HEK293 (cell line): ENCODE data around the gene INPP4B.

Source experiments
- CTCF ChIA-PET: fragments of 350-600 bp; formaldehyde crosslinking; extraction: SDS; loops from one replicate; lab custom pipeline; 2021; ENCODE audit warnings: antibody characterized with exemption; lab: Yijun Ruan, JAX
- POLR2A ChIA-PET: fragments of 300-600 bp; formaldehyde crosslinking; extraction: SDS; loops from one replicate; lab custom pipeline; 2020; ENCODE audit warnings: antibody characterized with exemption, inconsistent platforms; lab: Yijun Ruan, JAX
- H3K27ac ChIP-seq: fragments of 200-500 bp; sonication (Bioruptor generic); 2 replicates; pipeline ENCODE4 v1.5.1; 2014; ENCODE audit warnings: low read depth, low read length, control low read depth, inconsistent platforms; ENCODE audit errors: extremely low read depth
- H3K36me3 ChIP-seq, 2 experiments: fragments of 200-500 bp in 1 of 2; sonication (Bioruptor generic) in 1 of 2; 1 replicate in 1 of 2; 2 replicates in 1 of 2; pipeline ENCODE4 v1.5.1; 2014 to 2017; ENCODE audit warnings: inconsistent platforms in 2 of 2, low read length in 2 of 2; ENCODE audit not compliant: control insufficient read depth in 2 of 2, insufficient read depth in 1 of 2
- H3K4me1 ChIP-seq: fragments of 200-500 bp; sonication (Bioruptor generic); 2 replicates; pipeline ENCODE4 v1.5.1; 2014; ENCODE audit warnings: mild to moderate bottlenecking, low read length, inconsistent platforms; ENCODE audit not compliant: control insufficient read depth, insufficient read depth
- H3K4me3 ChIP-seq: 2 replicates; pipeline ENCODE4 v1.5.1; 2011; ENCODE audit warnings: low read depth, mild to moderate bottlenecking, control low read depth, low read length, moderate library complexity
- H3K9me3 ChIP-seq: fragments of 200-500 bp; sonication (Bioruptor generic); 2 replicates; pipeline ENCODE4 v1.5.1; 2014; ENCODE audit warnings: low read depth, low read length, inconsistent platforms; ENCODE audit not compliant: control insufficient read depth, insufficient read depth
- ATF2 ChIP-seq: fragments of 450-650 bp; formaldehyde crosslinking; IDR thresholded peaks from 2 replicates; pipeline ENCODE4 v1.5.1; 2016; ENCODE audit warnings: missing biosample characterization, missing genetic modification characterization, low read depth
- FEZF1 ChIP-seq: fragments of 450-650 bp; formaldehyde crosslinking; IDR thresholded peaks from 2 replicates; pipeline ENCODE4 v1.5.1; 2016; ENCODE audit warnings: missing biosample characterization, missing genetic modification characterization
- KLF10 ChIP-seq: fragments of 450-650 bp; IDR thresholded peaks from 2 replicates; pipeline ENCODE4 v1.5.1; 2018; ENCODE audit warnings: missing biosample characterization, mild to moderate bottlenecking, missing genetic modification characterization
- MZF1 ChIP-seq: fragments of 450-650 bp; formaldehyde crosslinking; IDR thresholded peaks from 2 replicates; pipeline ENCODE4 v1.5.1; 2017; ENCODE audit warnings: missing biosample characterization, missing genetic modification characterization, borderline replicate concordance
- OVOL3 ChIP-seq: fragments of 450-650 bp; formaldehyde crosslinking; IDR thresholded peaks from 2 replicates; pipeline ENCODE4 v1.5.1; 2016; ENCODE audit warnings: missing biosample characterization, missing genetic modification characterization
- PRDM1 ChIP-seq: fragments of 450-650 bp; formaldehyde crosslinking; IDR thresholded peaks from 2 replicates; pipeline ENCODE4; 2016; ENCODE audit warnings: missing biosample characterization, missing genetic modification characterization
- PRDM10 ChIP-seq: fragments of 450-650 bp; formaldehyde crosslinking; IDR thresholded peaks from 2 replicates; pipeline ENCODE4 v1.5.1; 2016; ENCODE audit warnings: missing biosample characterization, missing genetic modification characterization
- PRDM4 ChIP-seq: fragments of 450-650 bp; formaldehyde crosslinking; IDR thresholded peaks from 2 replicates; pipeline ENCODE4 v1.5.1; 2017; ENCODE audit warnings: missing biosample characterization, missing genetic modification characterization
- REPIN1 ChIP-seq: fragments of 450-650 bp; formaldehyde crosslinking; IDR thresholded peaks from 2 replicates; pipeline ENCODE4 v1.5.1; 2017; ENCODE audit warnings: missing biosample characterization, missing genetic modification characterization, low read depth
- WT1 ChIP-seq: fragments of 450-650 bp; formaldehyde crosslinking; IDR thresholded peaks from 2 replicates; pipeline ENCODE4 v1.5.1; 2016; ENCODE audit warnings: missing biosample characterization, missing genetic modification characterization
- ZBTB10 ChIP-seq: fragments of 450-650 bp; formaldehyde crosslinking; IDR thresholded peaks from 2 replicates; pipeline ENCODE4 v1.5.1; 2016; ENCODE audit warnings: missing biosample characterization, missing genetic modification characterization
- ZBTB7A ChIP-seq: fragments of 450-650 bp; formaldehyde crosslinking; IDR thresholded peaks from 2 replicates; pipeline ENCODE4 v1.5.1; 2016; ENCODE audit warnings: low read depth, missing biosample characterization, missing genetic modification characterization
- ZNF112 ChIP-seq: fragments of 450-650 bp; formaldehyde crosslinking; IDR thresholded peaks from 2 replicates; pipeline ENCODE4 v1.5.0; 2017; ENCODE audit warnings: missing biosample characterization, missing genetic modification characterization
- ZNF138 ChIP-seq: fragments of 450-650 bp; formaldehyde crosslinking; IDR thresholded peaks from 2 replicates; pipeline ENCODE4 v1.5.1; 2016; ENCODE audit warnings: missing biosample characterization, missing genetic modification characterization, borderline replicate concordance
- ZNF157 ChIP-seq: fragments of 450-650 bp; formaldehyde crosslinking; IDR thresholded peaks from 2 replicates; pipeline ENCODE4 v1.5.1; 2016; ENCODE audit warnings: missing biosample characterization, missing genetic modification characterization
- ZNF214 ChIP-seq: fragments of 450-650 bp; formaldehyde crosslinking; IDR thresholded peaks from 2 replicates; pipeline ENCODE4 v1.5.1; 2017; ENCODE audit warnings: missing biosample characterization, mild to moderate bottlenecking, missing genetic modification characterization, borderline replicate concordance
- ZNF26 ChIP-seq: fragments of 450-650 bp; formaldehyde crosslinking; IDR thresholded peaks from 2 replicates; pipeline ENCODE4 v1.5.1; 2016; ENCODE audit warnings: missing biosample characterization, missing genetic modification characterization
- ZNF366 ChIP-seq: fragments of 450-650 bp; formaldehyde crosslinking; conservative IDR thresholded peaks from 2 replicates; pipeline ENCODE4 v1.5.1; 2016; ENCODE audit warnings: missing biosample characterization, missing genetic modification characterization
- ZNF488 ChIP-seq: fragments of 450-650 bp; formaldehyde crosslinking; IDR thresholded peaks from 2 replicates; pipeline ENCODE4 v1.5.1; 2016; ENCODE audit warnings: missing biosample characterization, missing genetic modification characterization
- ZNF501 ChIP-seq: fragments of 450-650 bp; formaldehyde crosslinking; IDR thresholded peaks from 2 replicates; pipeline ENCODE4 v1.5.1; 2016; ENCODE audit warnings: missing biosample characterization, missing genetic modification characterization
- ZNF514 ChIP-seq: fragments of 450-650 bp; formaldehyde crosslinking; IDR thresholded peaks from 2 replicates; pipeline ENCODE4 v1.5.1; 2016; ENCODE audit warnings: missing biosample characterization, missing genetic modification characterization
- ZNF561 ChIP-seq: fragments of 450-650 bp; IDR thresholded peaks from 2 replicates; pipeline ENCODE4 v1.5.1; 2018; ENCODE audit warnings: missing biosample characterization, missing genetic modification characterization, borderline replicate concordance
- ZNF701 ChIP-seq: fragments of 450-650 bp; formaldehyde crosslinking; IDR thresholded peaks from 2 replicates; pipeline ENCODE4 v1.5.1; 2016; ENCODE audit warnings: missing biosample characterization, missing genetic modification characterization
- ZNF704 ChIP-seq: fragments of 450-650 bp; formaldehyde crosslinking; IDR thresholded peaks from 2 replicates; pipeline ENCODE4 v1.5.1; 2016; ENCODE audit warnings: missing biosample characterization, missing genetic modification characterization
- ZSCAN30 ChIP-seq: fragments of 450-650 bp; IDR thresholded peaks from 2 replicates; pipeline ENCODE4 v1.5.1; 2018; ENCODE audit warnings: missing biosample characterization, mild to moderate bottlenecking, missing genetic modification characterization, moderate library complexity

The INPP4B gene

GRCh38 chr4:142347241-142347640 lies 498.9 kb downstream of the INPP4B start:
- Histone ChIP-seq H3K36me3 (no peaks in the 10 kb centered on the region), H3K4me3 (no peak overlapping the region), H3K9me3 (no peaks in the 10 kb centered on the region), H3K27ac (no peak overlapping the region), H3K4me1 (peaks cover 9% of the 10 kb centered on the region; the same call in 1 of the 2 replicates)
- ChIA-PET POLR2A (no interaction called here), CTCF (no interaction called here)
- TF ChIP-seq ZNF366 (tag by site-specific recombination) (peak; percentile 41; the same call in 1 of the 2 replicates), OVOL3 (no peak), ZNF214 (tag by site-specific recombination) (no peak), MZF1 (0 out of 2 replicates have a peak, but pooled peaks have one; percentile 26), PRDM1 (tag by site-specific recombination) (peak; percentile 56; the same call in 1 of the 2 replicates), FEZF1 (tag by site-specific recombination) (peak; percentile 83), ZNF157 (no peak), REPIN1 (no peak), WT1 (tag by site-specific recombination) (peak; percentile 49; the same call in 1 of the 2 replicates), PRDM10 (tag by site-specific recombination) (peak; percentile 78), ZNF701 (tag by site-specific recombination) (no peak), ZBTB7A (tag by site-specific recombination) (no peak), ZNF704 (tag by site-specific recombination) (no peak), ZNF112 (tag by site-specific recombination) (no peak), ZNF26 (tag by site-specific recombination) (no peak), PRDM4 (tag by site-specific recombination) (peak; percentile 57; the same call in 1 of the 2 replicates), ZNF501 (no peak), ZNF488 (no peak), ZBTB10 (tag by site-specific recombination) (no peak), ZNF138 (no peak), ZNF514 (tag by site-specific recombination) (no peak), ZNF561 (0 out of 2 replicates have a peak, but pooled peaks have one; percentile 62), KLF10 (tag by site-specific recombination) (no peak), ZSCAN30 (tag by site-specific recombination) (peak; percentile 70), ATF2 (no peak)
